Measurements from ENCODE around the gene GPC2.

DNA sequence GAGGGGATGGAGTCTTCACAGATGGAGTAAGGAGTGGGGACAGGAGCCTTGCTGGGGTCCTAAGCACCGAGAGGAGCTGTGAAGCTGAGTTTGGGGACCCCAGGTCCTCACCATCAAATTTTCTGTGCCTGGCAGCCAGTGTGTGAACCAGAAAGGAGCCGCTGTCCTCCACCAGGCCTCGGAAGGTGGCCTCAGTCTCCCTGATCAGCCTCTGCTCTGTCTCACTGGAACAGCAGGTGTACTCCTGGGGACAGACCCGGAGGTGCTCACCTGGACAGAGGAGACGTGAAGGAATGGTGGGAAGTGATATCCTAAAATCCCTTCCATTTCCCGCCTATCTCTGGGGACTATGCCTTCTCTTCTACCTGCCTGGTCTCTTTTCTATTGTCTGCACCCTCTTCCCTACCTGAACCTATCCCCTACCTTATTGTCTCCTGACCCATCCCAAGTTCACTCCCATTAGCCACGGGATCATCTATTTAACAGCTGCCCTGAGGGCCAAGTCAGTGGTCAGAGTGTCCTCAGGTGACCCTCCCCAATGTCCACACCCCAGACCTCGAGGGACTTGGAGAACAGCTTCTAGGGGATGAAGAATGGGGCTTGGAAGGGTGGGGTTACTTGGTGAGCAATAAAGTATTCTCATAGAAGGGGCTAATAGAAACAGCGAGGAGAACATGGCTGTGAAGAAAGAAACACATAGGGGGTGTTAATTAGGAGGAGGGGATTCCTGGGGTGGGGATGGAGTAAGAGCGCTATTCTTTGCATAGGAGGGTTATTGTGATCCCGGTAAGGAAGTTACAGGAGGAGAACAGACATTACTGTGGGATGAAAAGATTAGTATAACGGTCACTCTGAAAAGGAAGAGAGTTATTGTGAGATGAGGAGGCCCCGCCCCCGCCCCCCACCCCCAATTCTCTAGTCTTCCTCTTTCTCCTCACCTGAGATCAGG is 811 bp downstream of the GPC2 start:
- no peak for TF ChIP-seq POLR2A (IDR thresholded peaks at IDR 0.05)
- TF ChIP-seq, protein P1, sequence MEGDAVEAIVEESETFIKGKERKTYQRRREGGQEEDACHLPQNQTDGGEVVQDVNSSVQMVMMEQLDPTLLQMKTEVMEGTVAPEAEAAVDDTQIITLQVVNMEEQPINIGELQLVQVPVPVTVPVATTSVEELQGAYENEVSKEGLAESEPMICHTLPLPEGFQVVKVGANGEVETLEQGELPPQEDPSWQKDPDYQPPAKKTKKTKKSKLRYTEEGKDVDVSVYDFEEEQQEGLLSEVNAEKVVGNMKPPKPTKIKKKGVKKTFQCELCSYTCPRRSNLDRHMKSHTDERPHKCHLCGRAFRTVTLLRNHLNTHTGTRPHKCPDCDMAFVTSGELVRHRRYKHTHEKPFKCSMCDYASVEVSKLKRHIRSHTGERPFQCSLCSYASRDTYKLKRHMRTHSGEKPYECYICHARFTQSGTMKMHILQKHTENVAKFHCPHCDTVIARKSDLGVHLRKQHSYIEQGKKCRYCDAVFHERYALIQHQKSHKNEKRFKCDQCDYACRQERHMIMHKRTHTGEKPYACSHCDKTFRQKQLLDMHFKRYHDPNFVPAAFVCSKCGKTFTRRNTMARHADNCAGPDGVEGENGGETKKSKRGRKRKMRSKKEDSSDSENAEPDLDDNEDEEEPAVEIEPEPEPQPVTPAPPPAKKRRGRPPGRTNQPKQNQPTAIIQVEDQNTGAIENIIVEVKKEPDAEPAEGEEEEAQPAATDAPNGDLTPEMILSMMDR (IDR thresholded peaks at IDR 0.05) = no peak

All from lower leg skin (tissue), 3 donors.